Fibroblast of lung (primary cell): Measurements from ENCODE around the gene SUPT7L. TPM values are rescaled to one million over a fixed set of nuclear protein-coding genes. Genes with fewer than 3 reads are reported as not detected.

ENCODE experiments used
- DNase-seq, 2 donors: peaks; one replicate each; pipeline versions ENCODE4 v3.0.0 to v3.0.0-alpha.2; 2010; ENCODE audit warnings: low read depth in 2 of 2
- H2AFZ ChIP-seq: 2 replicates; pipeline ENCODE4 v1.5.1; 2012; ENCODE audit warnings: low read length, control low read depth, inconsistent platforms
- H3K27ac ChIP-seq: 2 replicates; pipeline ENCODE4 v1.5.1; 2011; ENCODE audit warnings: low read length, control low read depth; ENCODE audit not compliant: insufficient read depth
- H3K27me3 ChIP-seq: 2 replicates; pipeline ENCODE4 v1.5.1; 2011; ENCODE audit warnings: mild to moderate bottlenecking, low read length; ENCODE audit not compliant: control insufficient read depth, insufficient read depth
- H3K36me3 ChIP-seq: 2 replicates; pipeline ENCODE4 v1.5.1; 2011; ENCODE audit warnings: low read length; ENCODE audit not compliant: control insufficient read depth, insufficient read depth
- H3K4me1 ChIP-seq: 2 replicates; pipeline ENCODE4 v1.5.1; 2011; ENCODE audit warnings: low read length; ENCODE audit not compliant: control insufficient read depth, insufficient read depth; ENCODE audit errors: extremely low read depth
- H3K4me2 ChIP-seq: 2 replicates; pipeline ENCODE4 v1.5.1; 2011; ENCODE audit warnings: low read length, control low read depth; ENCODE audit not compliant: insufficient read depth; ENCODE audit errors: extremely low read depth
- H3K4me3 ChIP-seq, 4 experiments: fragments of 200-600 bp in 1 of 4; sonication (generic) in 1 of 4; replicated peaks in 1 of 4; 2 replicates each; pipeline ENCODE4 v1.5.1; 2011 to 2016; ENCODE audit warnings: low read length in 4 of 4, low read depth in 3 of 4, mild to moderate bottlenecking in 3 of 4, control low read depth in 2 of 4, inconsistent platforms in 1 of 4, mixed read lengths in 1 of 4; ENCODE audit not compliant: insufficient read depth in 1 of 4; ENCODE audit errors: control extremely low read depth in 1 of 4
- H3K79me2 ChIP-seq: 2 replicates; pipeline ENCODE4 v1.5.1; 2012; ENCODE audit warnings: mild to moderate bottlenecking, low read length, inconsistent platforms; ENCODE audit not compliant: control insufficient read depth, insufficient read depth
- H3K9ac ChIP-seq: 2 replicates; pipeline ENCODE4 v1.5.1; 2011; ENCODE audit warnings: mild to moderate bottlenecking, low read length, control low read depth; ENCODE audit not compliant: insufficient read depth
- H3K9me3 ChIP-seq: 2 replicates; pipeline ENCODE4 v1.5.1; 2012; ENCODE audit warnings: low read depth, low read length; ENCODE audit not compliant: control insufficient read depth, insufficient read depth
- H4K20me1 ChIP-seq: 2 replicates; pipeline ENCODE4 v1.5.1; 2011; ENCODE audit warnings: low read length; ENCODE audit not compliant: control insufficient read depth, insufficient read depth; ENCODE audit errors: extremely low read depth
- EZH2 ChIP-seq: IDR thresholded peaks from 2 replicates; pipeline ENCODE4 v1.5.1; 2012; ENCODE audit warnings: low read length, control low read depth, mild to moderate bottlenecking; ENCODE audit errors: missing control alignments
- polyA plus RNA-seq, 2 donors: library from polyadenylated mRNA; depleted of rRNA in 1 of 2; stranded (reverse) in 1 of 2; unstranded in 1 of 2; fragments of >200 nt; gene quantifications; 2 replicates each; pipeline ENCODE4 v1.2.1, GENCODE V29; 2011 to 2012; ENCODE audit warnings: missing spikeins in 1 of 2
- total RNA-seq: library from RNA; depleted of rRNA; stranded (reverse); fragments of >200 nt; gene quantifications from 2 replicates; pipeline ENCODE4 v1.2.1, GENCODE V29; 2014
- TF ChIP-seq, protein P1 (sequence below), 2 donors: IDR thresholded peaks in 1 of 2; conservative IDR thresholded peaks in 1 of 2; 1 replicate in 1 of 2; 2 replicates in 1 of 2; pipeline ENCODE4 v1.5.1; 2011 to 2012; ENCODE audit warnings: low read length in 2 of 2, control low read depth in 1 of 2, inconsistent platforms in 1 of 2, low read depth in 1 of 2, mild to moderate bottlenecking in 1 of 2

The SUPT7L gene
- total and polyA plus RNA-seq, 2 donors (not counting 1 experiment from before 2014, with no cell fraction given), result 27.2 to 29.9 TPM

DNA sequence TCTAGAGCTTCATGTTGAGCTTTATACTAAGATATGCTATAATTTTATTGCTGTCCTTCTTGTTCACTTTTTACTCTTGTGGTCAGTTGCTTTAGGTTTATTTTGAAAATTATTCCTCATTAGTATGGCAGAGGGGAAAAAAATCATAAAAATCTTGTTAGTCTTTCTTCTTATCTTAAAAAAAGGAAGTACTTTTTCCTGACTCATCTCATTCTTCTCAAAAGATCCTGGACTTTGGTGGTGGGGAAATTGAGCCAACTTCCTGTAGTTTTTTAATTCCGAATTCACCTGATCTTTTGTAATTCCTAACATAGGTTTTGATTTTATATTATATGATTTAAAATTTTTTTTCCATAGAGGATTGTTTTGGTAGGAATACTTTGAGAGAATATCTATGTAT is 4.0 kb upstream of the SUPT7L start:
- no peaks in the 10 kb centered on the region for H3K27me3 ChIP-seq
- peaks cover 29% of the 10 kb centered on the region for H3K79me2 ChIP-seq
- no peaks in the 10 kb centered on the region for H4K20me1 ChIP-seq
- H2AFZ ChIP-seq, result no peak overlapping the region
- no peak overlapping the region for H3K4me3 ChIP-seq
- H3K9ac ChIP-seq, result no peak overlapping the region
- no peak for TF ChIP-seq EZH2
- no peak overlapping the region for H3K4me2 ChIP-seq
- no peak overlapping the region for H3K27ac ChIP-seq
- peaks cover 2% of the 10 kb centered on the region for H3K36me3 ChIP-seq
- DNase-seq, result no peak
- H3K9me3 ChIP-seq, result no peaks in the 10 kb centered on the region
- peaks cover 8% of the 10 kb centered on the region for H3K4me1 ChIP-seq

DNA sequence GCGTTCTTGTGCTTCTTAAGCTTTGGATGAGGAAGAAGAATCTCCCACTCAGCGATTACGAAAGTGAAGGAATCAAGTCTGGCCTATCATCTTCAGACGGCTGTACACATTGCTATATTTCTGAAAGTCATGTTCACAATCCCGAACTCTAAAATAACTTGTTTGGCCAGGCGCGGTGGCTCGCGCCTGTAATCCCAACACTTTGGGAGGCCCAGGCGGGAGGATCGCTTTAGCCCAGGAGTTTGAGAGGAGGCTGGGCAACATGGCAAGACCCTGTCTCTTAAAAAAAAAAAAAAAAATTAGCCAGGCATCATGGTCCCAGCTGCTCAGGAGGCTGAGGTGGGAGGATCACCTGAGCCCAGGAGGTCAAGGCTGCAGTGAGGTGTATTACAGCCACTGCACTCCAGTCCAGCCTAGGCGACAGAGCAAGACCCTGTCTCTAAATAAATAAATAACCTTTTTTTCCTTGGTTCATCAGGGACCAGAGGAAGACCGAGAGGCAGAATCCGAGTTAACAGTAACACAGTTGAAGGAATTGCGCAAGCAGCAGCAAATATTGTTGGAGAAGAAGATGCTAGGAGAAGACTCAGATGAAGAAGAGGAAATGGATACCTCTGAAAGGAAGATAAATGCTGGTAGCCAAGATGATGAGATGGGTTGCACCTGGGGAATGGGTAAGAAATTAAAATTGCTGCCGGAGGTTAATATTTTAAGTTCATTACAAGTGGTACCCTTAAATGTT is 1.4 kb upstream of the SUPT7L start:
- Histone ChIP-seq H3K36me3 (peaks cover 6% of the 10 kb centered on the region), H3K27me3 (no peaks in the 10 kb centered on the region), H3K4me1 (peaks cover 11% of the 10 kb centered on the region), H3K27ac (peak overlapping the region; percentile 97), H3K9ac (peak overlapping the region; percentile 94), H3K4me3 (peak overlapping the region; percentile 88 to 99 (median 95)), H2AFZ (peak overlapping the region; percentile 100), H3K79me2 (peaks cover 32% of the 10 kb centered on the region), H3K4me2 (peak overlapping the region; percentile 100), H4K20me1 (no peaks in the 10 kb centered on the region), H3K9me3 (no peaks in the 10 kb centered on the region)
- DNase-seq, result no peak
- TF ChIP-seq, protein P1, sequence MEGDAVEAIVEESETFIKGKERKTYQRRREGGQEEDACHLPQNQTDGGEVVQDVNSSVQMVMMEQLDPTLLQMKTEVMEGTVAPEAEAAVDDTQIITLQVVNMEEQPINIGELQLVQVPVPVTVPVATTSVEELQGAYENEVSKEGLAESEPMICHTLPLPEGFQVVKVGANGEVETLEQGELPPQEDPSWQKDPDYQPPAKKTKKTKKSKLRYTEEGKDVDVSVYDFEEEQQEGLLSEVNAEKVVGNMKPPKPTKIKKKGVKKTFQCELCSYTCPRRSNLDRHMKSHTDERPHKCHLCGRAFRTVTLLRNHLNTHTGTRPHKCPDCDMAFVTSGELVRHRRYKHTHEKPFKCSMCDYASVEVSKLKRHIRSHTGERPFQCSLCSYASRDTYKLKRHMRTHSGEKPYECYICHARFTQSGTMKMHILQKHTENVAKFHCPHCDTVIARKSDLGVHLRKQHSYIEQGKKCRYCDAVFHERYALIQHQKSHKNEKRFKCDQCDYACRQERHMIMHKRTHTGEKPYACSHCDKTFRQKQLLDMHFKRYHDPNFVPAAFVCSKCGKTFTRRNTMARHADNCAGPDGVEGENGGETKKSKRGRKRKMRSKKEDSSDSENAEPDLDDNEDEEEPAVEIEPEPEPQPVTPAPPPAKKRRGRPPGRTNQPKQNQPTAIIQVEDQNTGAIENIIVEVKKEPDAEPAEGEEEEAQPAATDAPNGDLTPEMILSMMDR (conservative IDR thresholded peaks at IDR 0.05 in 1 of 2, IDR thresholded peaks at IDR 0.05 in 1 of 2; ENCODE audit: low read depth in 1 of 2, low read length in 2 of 2), result no peak
- TF ChIP-seq EZH2, result no peak

DNA sequence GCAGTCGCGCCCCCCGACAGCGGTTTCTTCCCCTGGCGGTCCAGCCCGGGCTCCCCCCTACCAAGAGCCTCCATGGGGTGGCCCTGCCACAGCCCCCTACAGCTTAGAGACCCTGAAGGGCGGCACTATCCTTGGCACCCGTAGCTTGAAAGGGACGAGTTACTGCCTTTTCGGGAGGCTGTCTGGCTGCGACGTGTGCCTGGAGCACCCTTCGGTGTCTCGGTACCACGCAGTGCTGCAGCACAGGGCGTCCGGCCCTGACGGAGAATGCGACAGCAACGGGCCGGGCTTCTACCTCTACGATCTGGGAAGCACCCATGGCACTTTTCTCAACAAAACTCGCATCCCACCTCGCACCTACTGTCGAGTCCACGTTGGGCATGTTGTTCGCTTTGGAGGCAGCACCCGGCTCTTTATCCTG is 750 bp upstream of the SUPT7L start:
- H3K27me3 ChIP-seq, result no peaks in the 10 kb centered on the region
- H3K9ac ChIP-seq, result peak overlapping the region; percentile 94
- no peaks in the 10 kb centered on the region for H3K9me3 ChIP-seq
- peak overlapping the region; percentile 100 for H2AFZ ChIP-seq
- TF ChIP-seq, protein P1 (conservative IDR thresholded peaks at IDR 0.05 in 1 of 2, IDR thresholded peaks at IDR 0.05 in 1 of 2; ENCODE audit: low read depth in 1 of 2, low read length in 2 of 2), result no peak
- TF ChIP-seq EZH2, result no peak
- peaks cover 6% of the 10 kb centered on the region for H3K36me3 ChIP-seq
- no peak for DNase-seq
- H3K4me3 ChIP-seq, result peak overlapping the region; percentile 88 to 99 (median 95)
- peaks cover 11% of the 10 kb centered on the region for H3K4me1 ChIP-seq
- H3K79me2 ChIP-seq, result peaks cover 32% of the 10 kb centered on the region
- H3K27ac ChIP-seq, result peak overlapping the region; percentile 97
- peak overlapping the region; percentile 100 for H3K4me2 ChIP-seq
- H4K20me1 ChIP-seq, result no peaks in the 10 kb centered on the region
